ENCODE results near the gene ABL1.

ABL1 gene

DNA sequence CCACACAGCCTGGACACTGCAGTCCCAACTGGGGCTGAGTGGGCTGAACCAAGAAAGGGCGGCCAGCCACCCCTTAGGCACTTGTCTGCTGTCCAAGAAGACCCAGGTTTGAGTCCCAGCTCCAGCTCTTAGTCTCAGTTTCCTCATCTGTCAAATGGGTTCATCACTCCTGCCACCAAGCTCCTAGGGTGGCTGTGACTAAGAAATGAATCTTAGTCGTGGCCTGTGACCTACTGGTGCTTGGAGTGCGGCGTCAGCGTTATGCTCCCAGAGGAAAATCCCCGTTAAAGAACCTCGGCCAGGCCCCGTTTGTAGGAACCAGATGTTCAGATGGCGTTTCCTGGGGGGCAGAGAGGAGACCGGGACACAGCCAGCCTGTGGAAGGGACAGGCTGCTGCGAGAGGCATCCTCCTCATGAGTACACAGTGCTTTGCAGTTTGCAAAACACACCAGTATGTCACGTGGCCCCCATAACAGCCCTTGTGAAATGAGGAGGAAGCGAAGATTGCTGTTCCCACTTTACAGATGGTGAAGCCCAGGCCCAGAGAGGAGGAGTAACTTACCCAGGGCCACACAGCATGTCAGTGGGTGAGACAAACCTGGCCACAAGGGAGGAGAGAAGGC lies 100.7 kb downstream of the ABL1 start:
- H3K9me3 ChIP-seq (ENCODE audit: low read length): no peaks in the 10 kb centered on the region
- TF ChIP-seq, protein P1, sequence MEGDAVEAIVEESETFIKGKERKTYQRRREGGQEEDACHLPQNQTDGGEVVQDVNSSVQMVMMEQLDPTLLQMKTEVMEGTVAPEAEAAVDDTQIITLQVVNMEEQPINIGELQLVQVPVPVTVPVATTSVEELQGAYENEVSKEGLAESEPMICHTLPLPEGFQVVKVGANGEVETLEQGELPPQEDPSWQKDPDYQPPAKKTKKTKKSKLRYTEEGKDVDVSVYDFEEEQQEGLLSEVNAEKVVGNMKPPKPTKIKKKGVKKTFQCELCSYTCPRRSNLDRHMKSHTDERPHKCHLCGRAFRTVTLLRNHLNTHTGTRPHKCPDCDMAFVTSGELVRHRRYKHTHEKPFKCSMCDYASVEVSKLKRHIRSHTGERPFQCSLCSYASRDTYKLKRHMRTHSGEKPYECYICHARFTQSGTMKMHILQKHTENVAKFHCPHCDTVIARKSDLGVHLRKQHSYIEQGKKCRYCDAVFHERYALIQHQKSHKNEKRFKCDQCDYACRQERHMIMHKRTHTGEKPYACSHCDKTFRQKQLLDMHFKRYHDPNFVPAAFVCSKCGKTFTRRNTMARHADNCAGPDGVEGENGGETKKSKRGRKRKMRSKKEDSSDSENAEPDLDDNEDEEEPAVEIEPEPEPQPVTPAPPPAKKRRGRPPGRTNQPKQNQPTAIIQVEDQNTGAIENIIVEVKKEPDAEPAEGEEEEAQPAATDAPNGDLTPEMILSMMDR (IDR thresholded peaks at IDR 0.05; ENCODE audit: low read length): no peak
- TF ChIP-seq EZH2 (IDR thresholded peaks at IDR 0.05; ENCODE audit: borderline replicate concordance, low read length): no peak
- H3F3A ChIP-seq (ENCODE audit: insufficient read depth, low read length): no peaks in the 10 kb centered on the region
- no peak overlapping the region for H3K27ac ChIP-seq (ENCODE audit: low read depth, low read length, poor library complexity, severe bottlenecking)
- no peaks in the 10 kb centered on the region for H3K36me3 ChIP-seq (ENCODE audit: insufficient read depth, low read length)
- no peaks in the 10 kb centered on the region for H4K20me1 ChIP-seq (ENCODE audit: insufficient read depth, low read length)
- no peaks in the 10 kb centered on the region for H3K79me2 ChIP-seq (ENCODE audit: insufficient read depth, low read length)
- H3K9me2 ChIP-seq (ENCODE audit: low read depth, low read length): no peaks in the 10 kb centered on the region
- H3K4me2 ChIP-seq (ENCODE audit: low read length): no peak overlapping the region
- peaks cover 2% of the 10 kb centered on the region; the same call in 1 of the 2 replicates for H3K27me3 ChIP-seq (ENCODE audit: insufficient read depth, low read length)
- H2AFZ ChIP-seq (ENCODE audit: low read length): no peak overlapping the region
- H3K9ac ChIP-seq (ENCODE audit: low read length): no peak overlapping the region
- no peak overlapping the region for H3K4me3 ChIP-seq (ENCODE audit: low read depth, low read length, poor library complexity, severe bottlenecking)
- H3K4me1 ChIP-seq (ENCODE audit: insufficient read depth, low read length, severe bottlenecking): no peaks in the 10 kb centered on the region

DNA sequence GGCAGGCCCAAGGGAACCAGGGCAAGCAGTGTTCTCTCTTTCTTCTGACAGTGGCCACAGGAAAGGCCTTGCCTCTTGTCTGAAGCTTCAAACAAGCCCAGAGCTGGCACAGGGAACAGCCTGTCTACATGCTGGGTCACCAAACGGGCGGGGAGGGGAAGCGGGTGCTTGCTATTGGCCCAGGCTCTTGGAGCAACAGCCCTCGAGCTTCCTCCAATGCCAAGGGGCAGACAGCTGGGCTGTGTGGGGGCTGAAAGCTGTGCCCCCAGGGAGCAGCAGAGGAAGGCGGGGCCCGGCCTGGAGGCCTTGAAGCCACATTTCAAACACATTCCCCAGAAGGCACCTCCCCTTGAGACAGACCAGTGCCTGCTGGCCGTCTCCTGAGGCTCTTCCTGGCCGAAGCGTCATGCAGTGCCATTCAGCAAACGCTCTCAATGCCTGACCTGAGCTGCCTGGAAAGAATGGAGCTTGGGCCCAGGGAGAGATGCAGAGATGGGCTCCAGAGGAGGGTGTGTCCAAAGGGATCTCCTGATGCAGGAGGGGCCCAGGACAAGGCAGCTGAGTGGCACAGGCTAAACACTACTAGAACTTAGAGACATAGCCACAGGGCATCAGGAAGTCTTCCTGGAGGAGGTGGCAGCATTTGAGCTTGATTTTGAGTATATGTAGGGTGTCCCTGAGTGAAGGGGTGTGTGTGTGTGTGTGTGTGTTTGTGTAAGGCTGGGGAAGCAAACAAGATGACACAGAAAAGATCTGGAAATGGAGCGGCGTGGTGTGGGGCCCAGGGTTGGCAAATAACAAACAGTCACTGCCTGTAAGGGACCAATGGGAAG lies 101.4 kb downstream of the ABL1 start:
- Histone ChIP-seq H3K9me3 (ENCODE audit: low read length) (no peaks in the 10 kb centered on the region), H3K4me3 (ENCODE audit: low read depth, low read length, poor library complexity, severe bottlenecking) (no peak overlapping the region), H3K9me2 (ENCODE audit: low read depth, low read length) (no peaks in the 10 kb centered on the region), H3K36me3 (ENCODE audit: insufficient read depth, low read length) (no peaks in the 10 kb centered on the region), H3K9ac (ENCODE audit: low read length) (no peak overlapping the region), H4K20me1 (ENCODE audit: insufficient read depth, low read length) (no peaks in the 10 kb centered on the region), H3K27me3 (ENCODE audit: insufficient read depth, low read length) (no peaks in the 10 kb centered on the region), H3K4me1 (ENCODE audit: insufficient read depth, low read length, severe bottlenecking) (no peaks in the 10 kb centered on the region), H3K79me2 (ENCODE audit: insufficient read depth, low read length) (no peaks in the 10 kb centered on the region), H3F3A (ENCODE audit: insufficient read depth, low read length) (no peaks in the 10 kb centered on the region), H2AFZ (ENCODE audit: low read length) (no peak overlapping the region), H3K27ac (ENCODE audit: low read depth, low read length, poor library complexity, severe bottlenecking) (no peak overlapping the region), H3K4me2 (ENCODE audit: low read length) (no peak overlapping the region)
- TF ChIP-seq EZH2 (IDR thresholded peaks at IDR 0.05; ENCODE audit: borderline replicate concordance, low read length): no peak
- TF ChIP-seq, protein P1 (IDR thresholded peaks at IDR 0.05; ENCODE audit: low read length): no peak

All from OCI-LY1 (cell line).